SK-N-SH treated with all-trans-retinoic acid at 6 μM for 48 hours (cell line): Measurements from ENCODE around the gene ZBTB40.

Experiments
- ESRRG ChIP-seq: fragments of 250-450 bp; sonication (Bioruptor Pico); IDR thresholded peaks from 2 replicates; pipeline ENCODE4 v1.6.1; 2021; ENCODE audit warnings: mild to moderate bottlenecking
- RARB ChIP-seq: fragments of 250-450 bp; sonication (Bioruptor Pico); IDR thresholded peaks from 2 replicates; pipeline ENCODE4 v1.8.0; 2021; ENCODE audit warnings: mild to moderate bottlenecking, moderate library complexity
- ZFP30 ChIP-seq: fragments of 450-650 bp; formaldehyde crosslinking; IDR thresholded peaks from 2 replicates; pipeline ENCODE4 v1.5.0; 2022; ENCODE audit warnings: mild to moderate bottlenecking, moderate library complexity
- TF ChIP-seq, protein P1 (sequence below): fragments of 250-450 bp; sonication (Bioruptor Pico); IDR thresholded peaks from 2 replicates; pipeline ENCODE4 v1.5.0; 2020; ENCODE audit warnings: mild to moderate bottlenecking, moderate library complexity
- TF ChIP-seq, protein P2 (sequence below): fragments of 250-450 bp; sonication (Bioruptor Pico); IDR thresholded peaks from 2 replicates; pipeline ENCODE4 v1.8.0; 2020; ENCODE audit warnings: mild to moderate bottlenecking, moderate library complexity, borderline replicate concordance
- TF ChIP-seq, protein P3 (sequence below): fragments of 250-450 bp; sonication (Bioruptor Pico); IDR thresholded peaks from 2 replicates; pipeline ENCODE4 v1.5.1; 2021; ENCODE audit warnings: mild to moderate bottlenecking, moderate library complexity

DNA sequence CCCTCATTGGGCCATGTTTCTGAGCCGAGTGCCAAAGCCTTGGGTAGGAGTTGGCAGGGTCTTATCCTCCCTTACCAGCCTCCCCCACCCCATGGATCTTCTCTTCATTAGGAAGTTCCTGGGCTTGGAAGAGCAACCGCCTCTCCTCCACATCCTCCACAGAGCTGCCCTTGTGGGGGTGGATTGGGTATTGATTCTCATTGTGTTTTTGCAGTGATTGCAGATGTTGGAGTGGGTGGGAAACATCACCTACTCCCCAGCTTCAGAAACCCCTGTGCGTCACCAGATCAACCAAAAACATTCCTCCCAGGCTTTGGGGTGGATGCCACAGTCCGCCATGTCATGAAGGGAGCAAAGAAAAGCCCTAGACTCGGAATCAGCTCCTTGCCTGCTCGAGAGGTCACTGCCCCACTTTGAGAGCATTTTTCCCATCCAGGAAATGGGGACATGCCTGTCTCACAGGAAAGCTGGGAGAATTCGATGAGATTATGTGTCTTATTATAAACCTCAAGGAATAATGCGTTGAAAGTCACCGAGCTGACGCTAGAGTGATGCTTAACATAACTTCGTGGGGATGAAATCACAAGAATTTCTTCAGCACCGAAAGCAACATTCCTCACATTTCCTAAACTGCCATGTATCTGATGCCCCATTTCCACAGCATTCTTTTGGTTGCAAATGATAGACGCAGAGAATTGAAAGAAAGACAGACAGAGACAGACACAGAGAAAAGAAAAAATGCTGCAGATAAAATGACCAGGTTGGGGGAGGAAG, 44.7 kb upstream of the ZBTB40 start:
- no peak for TF ChIP-seq ESRRG
- no peak for TF ChIP-seq ZFP30
- TF ChIP-seq, protein P1, sequence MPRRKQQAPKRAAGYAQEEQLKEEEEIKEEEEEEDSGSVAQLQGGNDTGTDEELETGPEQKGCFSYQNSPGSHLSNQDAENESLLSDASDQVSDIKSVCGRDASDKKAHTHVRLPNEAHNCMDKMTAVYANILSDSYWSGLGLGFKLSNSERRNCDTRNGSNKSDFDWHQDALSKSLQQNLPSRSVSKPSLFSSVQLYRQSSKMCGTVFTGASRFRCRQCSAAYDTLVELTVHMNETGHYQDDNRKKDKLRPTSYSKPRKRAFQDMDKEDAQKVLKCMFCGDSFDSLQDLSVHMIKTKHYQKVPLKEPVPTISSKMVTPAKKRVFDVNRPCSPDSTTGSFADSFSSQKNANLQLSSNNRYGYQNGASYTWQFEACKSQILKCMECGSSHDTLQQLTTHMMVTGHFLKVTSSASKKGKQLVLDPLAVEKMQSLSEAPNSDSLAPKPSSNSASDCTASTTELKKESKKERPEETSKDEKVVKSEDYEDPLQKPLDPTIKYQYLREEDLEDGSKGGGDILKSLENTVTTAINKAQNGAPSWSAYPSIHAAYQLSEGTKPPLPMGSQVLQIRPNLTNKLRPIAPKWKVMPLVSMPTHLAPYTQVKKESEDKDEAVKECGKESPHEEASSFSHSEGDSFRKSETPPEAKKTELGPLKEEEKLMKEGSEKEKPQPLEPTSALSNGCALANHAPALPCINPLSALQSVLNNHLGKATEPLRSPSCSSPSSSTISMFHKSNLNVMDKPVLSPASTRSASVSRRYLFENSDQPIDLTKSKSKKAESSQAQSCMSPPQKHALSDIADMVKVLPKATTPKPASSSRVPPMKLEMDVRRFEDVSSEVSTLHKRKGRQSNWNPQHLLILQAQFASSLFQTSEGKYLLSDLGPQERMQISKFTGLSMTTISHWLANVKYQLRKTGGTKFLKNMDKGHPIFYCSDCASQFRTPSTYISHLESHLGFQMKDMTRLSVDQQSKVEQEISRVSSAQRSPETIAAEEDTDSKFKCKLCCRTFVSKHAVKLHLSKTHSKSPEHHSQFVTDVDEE = no peak
- TF ChIP-seq, protein P2, sequence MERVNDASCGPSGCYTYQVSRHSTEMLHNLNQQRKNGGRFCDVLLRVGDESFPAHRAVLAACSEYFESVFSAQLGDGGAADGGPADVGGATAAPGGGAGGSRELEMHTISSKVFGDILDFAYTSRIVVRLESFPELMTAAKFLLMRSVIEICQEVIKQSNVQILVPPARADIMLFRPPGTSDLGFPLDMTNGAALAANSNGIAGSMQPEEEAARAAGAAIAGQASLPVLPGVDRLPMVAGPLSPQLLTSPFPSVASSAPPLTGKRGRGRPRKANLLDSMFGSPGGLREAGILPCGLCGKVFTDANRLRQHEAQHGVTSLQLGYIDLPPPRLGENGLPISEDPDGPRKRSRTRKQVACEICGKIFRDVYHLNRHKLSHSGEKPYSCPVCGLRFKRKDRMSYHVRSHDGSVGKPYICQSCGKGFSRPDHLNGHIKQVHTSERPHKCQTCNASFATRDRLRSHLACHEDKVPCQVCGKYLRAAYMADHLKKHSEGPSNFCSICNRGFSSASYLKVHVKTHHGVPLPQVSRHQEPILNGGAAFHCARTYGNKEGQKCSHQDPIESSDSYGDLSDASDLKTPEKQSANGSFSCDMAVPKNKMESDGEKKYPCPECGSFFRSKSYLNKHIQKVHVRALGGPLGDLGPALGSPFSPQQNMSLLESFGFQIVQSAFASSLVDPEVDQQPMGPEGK (CRISPR knock-in tag) = no peak
- TF ChIP-seq RARB = no peak
- TF ChIP-seq, protein P3, sequence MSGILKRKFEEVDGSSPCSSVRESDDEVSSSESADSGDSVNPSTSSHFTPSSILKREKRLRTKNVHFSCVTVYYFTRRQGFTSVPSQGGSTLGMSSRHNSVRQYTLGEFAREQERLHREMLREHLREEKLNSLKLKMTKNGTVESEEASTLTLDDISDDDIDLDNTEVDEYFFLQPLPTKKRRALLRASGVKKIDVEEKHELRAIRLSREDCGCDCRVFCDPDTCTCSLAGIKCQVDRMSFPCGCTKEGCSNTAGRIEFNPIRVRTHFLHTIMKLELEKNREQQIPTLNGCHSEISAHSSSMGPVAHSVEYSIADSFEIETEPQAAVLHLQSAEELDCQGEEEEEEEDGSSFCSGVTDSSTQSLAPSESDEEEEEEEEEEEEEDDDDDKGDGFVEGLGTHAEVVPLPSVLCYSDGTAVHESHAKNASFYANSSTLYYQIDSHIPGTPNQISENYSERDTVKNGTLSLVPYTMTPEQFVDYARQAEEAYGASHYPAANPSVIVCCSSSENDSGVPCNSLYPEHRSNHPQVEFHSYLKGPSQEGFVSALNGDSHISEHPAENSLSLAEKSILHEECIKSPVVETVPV (CRISPR knock-in tag) = no peak
